HEK293 (cell line): ENCODE data around the gene RBM7.

Experiments
- CTCF ChIA-PET: fragments of 350-600 bp; formaldehyde crosslinking; extraction: SDS; loops from one replicate; lab custom pipeline; 2021; ENCODE audit warnings: antibody characterized with exemption; lab: Yijun Ruan, JAX
- POLR2A ChIA-PET: fragments of 300-600 bp; formaldehyde crosslinking; extraction: SDS; loops from one replicate; lab custom pipeline; 2020; ENCODE audit warnings: antibody characterized with exemption, inconsistent platforms; lab: Yijun Ruan, JAX
- H3K27ac ChIP-seq: fragments of 200-500 bp; sonication (Bioruptor generic); 2 replicates; pipeline ENCODE4 v1.5.1; 2014; ENCODE audit warnings: low read depth, low read length, control low read depth, inconsistent platforms; ENCODE audit errors: extremely low read depth
- H3K36me3 ChIP-seq, 2 experiments: fragments of 200-500 bp in 1 of 2; sonication (Bioruptor generic) in 1 of 2; 1 replicate in 1 of 2; 2 replicates in 1 of 2; pipeline ENCODE4 v1.5.1; 2014 to 2017; ENCODE audit warnings: inconsistent platforms in 2 of 2, low read length in 2 of 2; ENCODE audit not compliant: control insufficient read depth in 2 of 2, insufficient read depth in 1 of 2
- H3K4me1 ChIP-seq: fragments of 200-500 bp; sonication (Bioruptor generic); 2 replicates; pipeline ENCODE4 v1.5.1; 2014; ENCODE audit warnings: mild to moderate bottlenecking, low read length, inconsistent platforms; ENCODE audit not compliant: control insufficient read depth, insufficient read depth
- H3K4me3 ChIP-seq: 2 replicates; pipeline ENCODE4 v1.5.1; 2011; ENCODE audit warnings: low read depth, mild to moderate bottlenecking, control low read depth, low read length, moderate library complexity
- H3K9me3 ChIP-seq: fragments of 200-500 bp; sonication (Bioruptor generic); 2 replicates; pipeline ENCODE4 v1.5.1; 2014; ENCODE audit warnings: low read depth, low read length, inconsistent platforms; ENCODE audit not compliant: control insufficient read depth, insufficient read depth
- AEBP2 ChIP-seq: fragments of 450-650 bp; formaldehyde crosslinking; IDR thresholded peaks from 2 replicates; pipeline ENCODE4 v1.5.1; 2016; ENCODE audit warnings: missing biosample characterization, missing genetic modification characterization, borderline replicate concordance
- ATF2 ChIP-seq: fragments of 450-650 bp; formaldehyde crosslinking; IDR thresholded peaks from 2 replicates; pipeline ENCODE4 v1.5.1; 2016; ENCODE audit warnings: missing biosample characterization, missing genetic modification characterization, low read depth
- BCL6B ChIP-seq: fragments of 450-650 bp; formaldehyde crosslinking; IDR thresholded peaks from 2 replicates; pipeline ENCODE4 v1.5.1; 2017; ENCODE audit warnings: missing biosample characterization, missing genetic modification characterization
- EGR2 ChIP-seq: fragments of 450-650 bp; formaldehyde crosslinking; IDR thresholded peaks from 2 replicates; pipeline ENCODE4 v1.5.1; 2016; ENCODE audit warnings: low read depth, missing biosample characterization, missing genetic modification characterization
- MYNN ChIP-seq: fragments of 450-650 bp; formaldehyde crosslinking; IDR thresholded peaks from 2 replicates; pipeline ENCODE4 v1.5.1; 2016; ENCODE audit warnings: missing biosample characterization, missing genetic modification characterization, borderline replicate concordance
- PATZ1 ChIP-seq: fragments of 450-650 bp; formaldehyde crosslinking; IDR thresholded peaks from 2 replicates; pipeline ENCODE4 v1.5.1; 2016; ENCODE audit warnings: missing biosample characterization, missing genetic modification characterization
- SP3 ChIP-seq: fragments of 450-650 bp; formaldehyde crosslinking; IDR thresholded peaks from 2 replicates; pipeline ENCODE4 v1.5.1; 2016; ENCODE audit warnings: missing biosample characterization, missing genetic modification characterization
- YY2 ChIP-seq: fragments of 450-650 bp; formaldehyde crosslinking; IDR thresholded peaks from 2 replicates; pipeline ENCODE4 v1.5.1; 2016; ENCODE audit warnings: missing biosample characterization, missing genetic modification characterization
- ZBTB10 ChIP-seq: fragments of 450-650 bp; formaldehyde crosslinking; IDR thresholded peaks from 2 replicates; pipeline ENCODE4 v1.5.1; 2016; ENCODE audit warnings: missing biosample characterization, missing genetic modification characterization
- ZBTB20 ChIP-seq: fragments of 450-650 bp; formaldehyde crosslinking; IDR thresholded peaks from 2 replicates; pipeline ENCODE4 v1.5.1; 2016; ENCODE audit warnings: missing biosample characterization, missing genetic modification characterization
- ZBTB44 ChIP-seq: fragments of 450-650 bp; IDR thresholded peaks from 2 replicates; pipeline ENCODE4 v1.5.1; 2018; ENCODE audit warnings: missing biosample characterization, mild to moderate bottlenecking, missing genetic modification characterization
- ZNF157 ChIP-seq: fragments of 450-650 bp; formaldehyde crosslinking; IDR thresholded peaks from 2 replicates; pipeline ENCODE4 v1.5.1; 2016; ENCODE audit warnings: missing biosample characterization, missing genetic modification characterization
- ZNF23 ChIP-seq: fragments of 450-650 bp; formaldehyde crosslinking; IDR thresholded peaks from 2 replicates; pipeline ENCODE4 v1.5.1; 2016; ENCODE audit warnings: missing biosample characterization, missing genetic modification characterization, borderline replicate concordance
- ZNF362 ChIP-seq: fragments of 450-650 bp; formaldehyde crosslinking; IDR thresholded peaks from 2 replicates; pipeline ENCODE4 v1.5.1; 2016; ENCODE audit warnings: missing biosample characterization, missing genetic modification characterization
- ZNF530 ChIP-seq: fragments of 450-650 bp; formaldehyde crosslinking; IDR thresholded peaks from 2 replicates; pipeline ENCODE4 v1.5.1; 2016; ENCODE audit warnings: low read depth, missing biosample characterization, missing genetic modification characterization
- ZNF624 ChIP-seq: fragments of 450-650 bp; formaldehyde crosslinking; IDR thresholded peaks from 2 replicates; pipeline ENCODE4 v1.5.1; 2017; ENCODE audit warnings: missing biosample characterization, missing genetic modification characterization
- ZNF626 ChIP-seq: fragments of 450-650 bp; sonication (Bioruptor Pico); formaldehyde crosslinking; IDR thresholded peaks from 2 replicates; pipeline ENCODE4 v1.5.1; 2018; ENCODE audit warnings: missing biosample characterization, missing genetic modification characterization, inconsistent platforms
- ZNF670 ChIP-seq: fragments of 450-650 bp; formaldehyde crosslinking; IDR thresholded peaks from 2 replicates; pipeline ENCODE4 v1.5.1; 2016; ENCODE audit warnings: missing biosample characterization, missing genetic modification characterization, low read depth
- ZNF747 ChIP-seq: fragments of 450-650 bp; formaldehyde crosslinking; IDR thresholded peaks from 2 replicates; pipeline ENCODE4 v1.5.1; 2016; ENCODE audit warnings: missing biosample characterization, missing genetic modification characterization

Gene RBM7

GRCh38 chr11:114362326-114362725, 38.1 kb upstream of the RBM7 start (continued):
- TF ChIP-seq YY2 (tag by site-specific recombination), result no peak
- no peak for TF ChIP-seq ZBTB44
- no peak for TF ChIP-seq ZNF624 (tag by site-specific recombination)

- no peak overlapping the region for H3K27ac ChIP-seq
- H3K4me1 ChIP-seq, result no peaks in the 10 kb centered on the region
- no peak overlapping the region for H3K4me3 ChIP-seq
- TF ChIP-seq ZNF626 (tag by site-specific recombination) (no peak), BCL6B (tag by site-specific recombination) (no peak), ZNF670 (tag by site-specific recombination) (no peak), ZNF362 (tag by site-specific recombination) (no peak)
- ChIA-PET POLR2A (no interaction called here), CTCF (interaction anchor here (0.5 kb wide), 1 partner anchor 706 kb away, joined by 3 read pairs; no protein-coding TSS in a partner anchor)
- H3K36me3 ChIP-seq, result no peaks in the 10 kb centered on the region
- H3K9me3 ChIP-seq, result no peaks in the 10 kb centered on the region
Measured at GRCh38 chr11:114362958-114363357, 37.5 kb upstream of the RBM7 start.

- peak overlapping the region; percentile 10; the same call in 1 of the 2 replicates for H3K4me3 ChIP-seq
- no peaks in the 10 kb centered on the region for H3K36me3 ChIP-seq
- POLR2A ChIA-PET, result no interaction called here
- no peaks in the 10 kb centered on the region for H3K9me3 ChIP-seq
- H3K4me1 ChIP-seq, result no peaks in the 10 kb centered on the region
- no peak overlapping the region for H3K27ac ChIP-seq
- CTCF ChIA-PET, result interaction anchor here (0.6 kb wide), 1 partner anchor 28 kb away, joined by 3 read pairs; no protein-coding TSS in a partner anchor
- TF ChIP-seq ZNF23, result no peak
- TF ChIP-seq ZNF530 (tag by site-specific recombination), result no peak
- TF ChIP-seq AEBP2 (tag by site-specific recombination), result no peak
- no peak for TF ChIP-seq SP3 (tag by site-specific recombination)
- TF ChIP-seq ZBTB10 (tag by site-specific recombination), result no peak
- TF ChIP-seq ATF2 (tag by site-specific recombination), result no peak
- TF ChIP-seq PATZ1 (tag by site-specific recombination), result no peak
- TF ChIP-seq ZNF747 (tag by site-specific recombination), result no peak
- no peak for TF ChIP-seq ZNF157 (tag by site-specific recombination)
- TF ChIP-seq ZBTB20 (tag by site-specific recombination), result no peak
- TF ChIP-seq EGR2 (tag by site-specific recombination), result no peak
- no peak for TF ChIP-seq MYNN (tag by site-specific recombination)
Measured at GRCh38 chr11:114366331-114367243, 33.9 kb upstream of the RBM7 start.
